Left lung (tissue), 10 donors: ENCODE data around the gene SYT1. TPM values are rescaled to one million over a fixed set of nuclear protein-coding genes. Genes with fewer than 3 reads are reported as not detected.
A peak's percentile ranks its signal among the peaks of the same experiment; 100 is the strongest.

ENCODE experiments used
- ATAC-seq: fragments of 200-7000 bp; cut with Tn5 transposase; one replicate; pipeline ENCODE4 v1.9.1; 2020; ENCODE audit warnings: moderate library complexity
- DNase-seq, 4 donors: peaks; one replicate each; pipeline ENCODE4 v3.0.0-alpha.2; 2013 to 2020
- H3K27ac ChIP-seq, 2 donors: fragments of 200-600 bp; sonication (generic) in 1 of 2; one replicate each; pipeline versions ENCODE4 v1.5.0 to v1.8.0; 2020 to 2021
- H3K27me3 ChIP-seq, 2 donors: fragments of 200-600 bp; sonication (generic) in 1 of 2; one replicate each; pipeline versions ENCODE4 v1.5.0 to v1.8.0; 2020 to 2021
- H3K36me3 ChIP-seq, 2 donors: fragments of 200-600 bp; sonication (generic) in 1 of 2; one replicate each; pipeline versions ENCODE4 v1.5.0 to v1.8.0; 2020 to 2021
- H3K4me1 ChIP-seq, 2 donors: fragments of 200-600 bp; one replicate each; pipeline ENCODE4 v1.8.0; 2021
- H3K4me3 ChIP-seq, 2 donors: fragments of 200-600 bp; sonication (generic) in 1 of 2; one replicate each; pipeline versions ENCODE4 v1.5.0 to v1.8.0; 2020 to 2021; ENCODE audit warnings: mild to moderate bottlenecking in 1 of 2
- H3K9me3 ChIP-seq, 2 donors: fragments of 200-600 bp; sonication (generic) in 1 of 2; one replicate each; pipeline versions ENCODE4 v1.5.0 to v1.8.0; 2020 to 2021
- CTCF ChIP-seq, 2 donors: fragments of 200-600 bp; sonication (generic) in 1 of 2; IDR thresholded peaks; one replicate each; pipeline versions ENCODE4 v1.5.0 to v1.8.0; 2021; ENCODE audit warnings: antibody characterized with exemption in 2 of 2
- intact Hi-C, 2 donors: fragments of 100-400 bp; cut with DNase I; formaldehyde crosslinking; loops; one replicate each; pipeline versions ENCODE4 v1.11.2 to v1.14.2; 2022
- polyA plus RNA-seq, 6 donors: library from polyadenylated mRNA; unstranded; fragments of 120-200 nt; gene quantifications; one replicate each; pipeline ENCODE4 v1.2.1, GENCODE V29; 2013; ENCODE audit not compliant: insufficient read length in 6 of 6
- total RNA-seq, 2 donors: library from RNA; stranded (reverse); fragmentation: NEBNext Ultra II Directional; extraction: Animal tissue kit (Norgen Biotek cat#: 25700); gene quantifications; one replicate each; pipeline ENCODE4 v1.2.1, GENCODE V29; 2021
- donor health status: DM: no; HTN: yes; CAD: no.
- donor health status: DM: no; HTN: no; CAD: no.

Gene SYT1
- total and polyA plus RNA-seq, 8 donors, result 1.5 to 6.9 (median 4.8) TPM

- no peak overlapping the region for H3K4me3 ChIP-seq
- H3K4me1 ChIP-seq, result no peaks in the 10 kb centered on the region
- no peak overlapping the region for H3K27ac ChIP-seq
- ATAC-seq (no peak), DNase-seq (no peak)
- intact Hi-C loops, result loop anchor here in 1 of 2 donors (10.0 kb wide), 1 partner anchor 905 kb away; no protein-coding TSS in a partner anchor
- H3K9me3 ChIP-seq, result no peaks in the 10 kb centered on the region
- no peak for TF ChIP-seq CTCF (IDR thresholded peaks at IDR 0.05)
- H3K27me3 ChIP-seq, result no peaks in the 10 kb centered on the region
- H3K36me3 ChIP-seq, result no peaks in the 10 kb centered on the region
These were observed 505.4 kb downstream of the SYT1 start for GRCh38 chr12:79370021-79370420.

- intact Hi-C loops, result loop anchor here in 1 of 2 donors (10.0 kb wide), 1 partner anchor 906 kb away; no protein-coding TSS in a partner anchor
- no peak for TF ChIP-seq CTCF (IDR thresholded peaks at IDR 0.05)
These were observed 506.7 kb downstream of the SYT1 start for GRCh38 chr12:79371226-79371625.

GRCh38 chr12:79373896-79374499, 509.4 kb downstream of the SYT1 start:
- ATAC-seq (peak; percentile 67), DNase-seq (peak in 1 of 4 donors; percentile 17)
- no peak overlapping the region for H3K4me3 ChIP-seq
- intact Hi-C loops, result loop anchor here in 1 of 2 donors (10.0 kb wide), 1 partner anchor 909 kb away; no protein-coding TSS in a partner anchor
- H3K36me3 ChIP-seq, result no peaks in the 10 kb centered on the region
- H3K27me3 ChIP-seq, result no peaks in the 10 kb centered on the region
- no peak overlapping the region for H3K27ac ChIP-seq
- H3K9me3 ChIP-seq, result no peaks in the 10 kb centered on the region
- H3K4me1 ChIP-seq, result no peaks in the 10 kb centered on the region
- peak; percentile 46 to 58 for TF ChIP-seq CTCF (IDR thresholded peaks at IDR 0.05)

More at GRCh38 chr12:79371226-79371625, 506.7 kb downstream of the SYT1 start:
- DNase-seq (no peak), ATAC-seq (no peak)
- Histone ChIP-seq H3K4me1 (no peaks in the 10 kb centered on the region), H3K9me3 (no peaks in the 10 kb centered on the region), H3K36me3 (no peaks in the 10 kb centered on the region), H3K27ac (no peak overlapping the region), H3K4me3 (no peak overlapping the region), H3K27me3 (no peaks in the 10 kb centered on the region)

GRCh38 chr12:79374545-79374944, 510.0 kb downstream of the SYT1 start:
- no peak overlapping the region for H3K4me3 ChIP-seq
- intact Hi-C loops, result loop anchor here in 1 of 2 donors (10.0 kb wide), 1 partner anchor 910 kb away; no protein-coding TSS in a partner anchor
- H3K27me3 ChIP-seq, result no peaks in the 10 kb centered on the region
- no peak for TF ChIP-seq CTCF (IDR thresholded peaks at IDR 0.05)
- DNase-seq, result no peak
- peak; percentile 19 for ATAC-seq
- H3K4me1 ChIP-seq, result no peaks in the 10 kb centered on the region
- no peaks in the 10 kb centered on the region for H3K9me3 ChIP-seq
- no peak overlapping the region for H3K27ac ChIP-seq
- H3K36me3 ChIP-seq, result no peaks in the 10 kb centered on the region

GRCh38 chr12:79375050-79375449, 510.5 kb downstream of the SYT1 start:
- H3K36me3 ChIP-seq, result no peaks in the 10 kb centered on the region
- intact Hi-C loops, result loop anchor here in 1 of 2 donors (10.0 kb wide), 1 partner anchor 910 kb away; no protein-coding TSS in a partner anchor
- ATAC-seq (peak; percentile 84), DNase-seq (no peak)
- TF ChIP-seq CTCF (IDR thresholded peaks at IDR 0.05), result no peak
- H3K4me1 ChIP-seq, result no peaks in the 10 kb centered on the region
- H3K9me3 ChIP-seq, result no peaks in the 10 kb centered on the region
- no peaks in the 10 kb centered on the region for H3K27me3 ChIP-seq
- no peak overlapping the region for H3K4me3 ChIP-seq
- H3K27ac ChIP-seq, result no peak overlapping the region
